ENCODE results near the gene MCMBP.
"Not testable (repeated sequence)": the region's sequence is repeated elsewhere in the genome, so short reads cannot be mapped to it uniquely, and the experiment has no call there.

Gene MCMBP

GRCh38 chr10:119883901-119884611, 11.4 kb upstream of the MCMBP start:
- not testable (repeated sequence) for DNase-seq (ENCODE audit: low read depth in 4 of 4, low spot score in 1 of 4)

DNA sequence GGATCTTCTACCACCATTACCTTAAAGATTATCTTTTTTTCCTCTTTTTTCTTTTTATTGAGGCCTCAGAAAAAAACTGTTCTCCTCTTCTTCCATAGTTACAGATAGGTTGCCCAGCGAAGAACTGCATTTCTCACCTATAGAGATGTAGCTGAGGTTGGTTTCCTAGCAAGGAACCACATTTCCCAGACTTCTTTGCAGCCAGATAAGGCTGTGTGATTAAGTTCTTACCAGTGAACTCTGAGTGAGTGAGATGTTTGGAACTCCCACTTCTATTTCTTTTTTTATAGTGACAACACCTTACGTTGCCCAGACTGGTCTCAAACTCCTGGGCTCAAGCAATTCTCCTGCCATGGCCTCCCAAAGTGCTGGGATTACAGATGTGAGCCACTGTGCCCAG, 5.9 kb upstream of the MCMBP start:
- no peak for DNase-seq (ENCODE audit: low read depth in 4 of 4, low spot score in 1 of 4)

- peak; percentile 56 to 82 (median 78) for DNase-seq (ENCODE audit: low read depth in 4 of 4, low spot score in 1 of 4)
These were observed 428 bp upstream of the MCMBP start for GRCh38 chr10:119872860-119873681.

DNA sequence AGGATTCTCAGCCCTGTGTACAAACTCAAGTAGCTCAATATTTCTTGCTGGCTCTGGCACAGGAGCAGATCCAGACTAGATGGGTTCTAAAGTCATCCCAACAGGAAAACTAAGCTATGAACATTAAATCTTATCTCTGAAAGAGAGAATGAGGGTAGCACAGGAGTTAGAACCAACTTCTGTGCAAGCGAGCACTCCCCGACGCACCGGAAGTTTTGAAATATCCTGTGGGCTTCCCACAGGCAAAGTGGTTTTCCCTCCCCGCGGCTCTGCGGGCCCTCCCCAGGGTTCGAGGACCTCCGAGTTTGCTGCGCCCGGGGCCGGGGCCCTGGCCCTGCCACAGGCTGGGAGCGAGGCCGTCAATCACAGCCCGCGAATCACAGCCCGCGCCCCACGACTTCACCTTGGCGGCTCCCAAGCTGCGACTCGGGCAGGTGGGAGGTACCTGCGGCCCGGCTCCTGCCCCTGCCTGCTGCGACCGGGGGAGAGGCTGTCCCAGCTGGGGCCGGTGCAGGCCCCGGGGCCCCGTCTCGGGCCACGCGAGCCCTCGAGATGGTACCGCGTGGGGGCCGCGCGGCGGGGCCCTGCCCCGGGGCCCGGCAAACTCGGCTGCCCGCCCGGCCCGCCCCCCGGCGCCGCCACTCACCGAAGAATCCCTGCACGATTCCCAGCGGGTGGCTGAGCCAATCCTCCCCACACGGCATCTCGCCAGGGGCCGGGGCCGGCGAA, 598 bp downstream of the MCMBP start:
- peak; percentile 9 to 41 (median 32) for DNase-seq (ENCODE audit: low read depth in 4 of 4, low spot score in 1 of 4)

GRCh38 chr10:119869398-119869797, 3.2 kb downstream of the MCMBP start:
- not testable (repeated sequence) for DNase-seq (ENCODE audit: low read depth in 4 of 4, low spot score in 1 of 4)

DNA sequence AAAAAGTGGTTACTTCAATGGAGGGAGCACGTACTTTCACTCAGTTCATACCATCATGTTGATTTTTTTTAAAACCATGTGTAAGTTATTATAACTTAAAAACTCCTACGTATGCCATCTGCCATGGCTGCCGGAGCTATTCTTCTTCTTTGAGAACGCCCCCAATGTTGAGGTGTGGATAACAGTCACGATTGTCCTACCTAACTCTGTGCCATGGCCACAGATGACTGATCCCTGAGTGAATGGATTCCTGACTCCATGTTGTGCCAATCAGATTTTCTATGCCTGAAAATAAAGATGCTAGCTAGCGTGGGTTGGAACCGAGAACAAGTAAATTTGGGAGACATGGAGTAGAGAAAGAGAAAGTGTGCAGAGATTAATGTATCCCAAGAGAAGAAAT, 5.3 kb downstream of the MCMBP start:
- DNase-seq (ENCODE audit: low read depth in 4 of 4, low spot score in 1 of 4), result no peak

GRCh38 chr10:119865699-119866240, 6.9 kb downstream of the MCMBP start:
- no peak for DNase-seq (ENCODE audit: low read depth in 4 of 4, low spot score in 1 of 4)

DNA sequence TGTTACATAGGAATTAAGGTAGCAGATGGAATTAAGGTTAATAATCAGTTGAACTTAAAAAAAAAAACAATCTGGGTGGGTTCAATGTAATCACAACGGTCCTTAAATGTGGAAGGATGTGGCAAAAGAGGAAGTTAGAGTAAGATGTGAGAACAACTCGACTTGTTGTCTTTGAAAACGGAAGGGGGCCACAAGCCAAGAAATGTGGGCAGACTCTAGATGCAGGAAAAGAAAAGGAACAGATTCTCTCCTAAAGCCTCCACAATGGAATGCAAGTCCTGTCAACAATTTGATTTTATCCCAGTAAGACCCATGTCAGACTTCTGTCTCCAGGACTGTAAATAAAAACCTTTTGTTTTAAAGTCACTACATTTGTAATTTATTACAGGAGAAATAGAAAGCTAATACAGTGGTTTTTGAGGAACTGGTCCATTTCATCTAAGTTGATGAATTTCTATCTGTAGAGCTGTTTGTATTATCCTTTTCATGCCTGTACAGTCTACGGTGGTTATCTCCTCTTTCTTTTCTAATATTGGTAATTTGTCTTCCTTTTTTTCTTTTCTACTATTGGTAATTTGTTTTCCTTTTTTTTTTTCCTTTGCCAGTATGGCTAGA, 8.6 kb downstream of the MCMBP start:
- no peak for DNase-seq (ENCODE audit: low read depth in 4 of 4, low spot score in 1 of 4)

DNA sequence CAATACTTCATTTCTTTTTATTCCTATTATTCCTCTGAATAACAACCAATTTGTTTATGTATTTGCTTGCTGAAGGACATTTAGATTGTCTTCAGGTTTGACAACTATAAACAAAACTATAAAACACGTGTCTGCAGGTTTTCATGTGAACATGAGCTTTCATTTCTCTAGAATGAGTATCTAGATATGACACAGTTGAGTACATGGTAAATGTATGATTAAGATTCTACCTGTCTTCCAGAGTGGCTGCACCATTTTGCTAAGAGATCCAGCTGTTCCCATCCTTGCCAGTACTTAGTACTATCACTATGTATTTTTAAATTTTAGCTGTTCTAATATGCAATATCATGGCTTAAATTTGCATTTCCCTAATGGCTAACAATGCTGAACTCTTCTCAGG, 10.1 kb downstream of the MCMBP start:
- DNase-seq (ENCODE audit: low read depth in 4 of 4, low spot score in 1 of 4), result no peak

DNA sequence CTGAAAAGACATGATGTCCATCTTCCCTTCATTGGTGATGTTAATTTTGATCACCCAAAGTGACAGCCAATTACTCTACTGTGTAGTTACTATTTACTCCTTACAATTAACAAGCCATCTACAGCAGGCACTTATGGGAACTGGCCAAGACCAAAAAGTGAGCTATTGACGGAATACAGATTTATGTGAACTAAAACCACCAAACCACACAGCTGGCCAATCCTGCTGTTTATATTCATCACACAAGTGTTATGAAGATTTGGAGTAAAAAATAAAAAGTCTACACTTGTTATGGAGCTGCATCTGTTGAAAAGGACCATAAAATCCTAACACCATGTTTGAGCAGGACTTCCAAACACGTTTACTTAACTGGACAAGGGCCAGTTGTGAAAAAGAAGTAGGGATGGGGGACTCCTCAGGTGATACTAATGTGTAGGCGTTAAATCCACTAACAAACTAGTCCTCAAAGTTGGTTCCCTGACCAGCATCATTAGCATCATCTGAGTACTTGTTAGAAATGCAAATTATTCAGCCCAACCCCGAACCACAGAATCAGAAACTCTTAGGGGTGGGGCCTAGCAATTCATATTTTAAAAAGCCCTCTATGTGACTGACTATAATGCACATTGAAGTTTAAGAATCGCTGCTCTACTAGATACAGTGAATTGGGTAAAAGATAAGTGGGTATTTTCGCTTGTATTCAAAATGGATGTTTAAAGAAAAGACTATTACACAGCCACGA, 11.6 kb downstream of the MCMBP start:
- DNase-seq (ENCODE audit: low read depth in 4 of 4, low spot score in 1 of 4), result no peak

DNA sequence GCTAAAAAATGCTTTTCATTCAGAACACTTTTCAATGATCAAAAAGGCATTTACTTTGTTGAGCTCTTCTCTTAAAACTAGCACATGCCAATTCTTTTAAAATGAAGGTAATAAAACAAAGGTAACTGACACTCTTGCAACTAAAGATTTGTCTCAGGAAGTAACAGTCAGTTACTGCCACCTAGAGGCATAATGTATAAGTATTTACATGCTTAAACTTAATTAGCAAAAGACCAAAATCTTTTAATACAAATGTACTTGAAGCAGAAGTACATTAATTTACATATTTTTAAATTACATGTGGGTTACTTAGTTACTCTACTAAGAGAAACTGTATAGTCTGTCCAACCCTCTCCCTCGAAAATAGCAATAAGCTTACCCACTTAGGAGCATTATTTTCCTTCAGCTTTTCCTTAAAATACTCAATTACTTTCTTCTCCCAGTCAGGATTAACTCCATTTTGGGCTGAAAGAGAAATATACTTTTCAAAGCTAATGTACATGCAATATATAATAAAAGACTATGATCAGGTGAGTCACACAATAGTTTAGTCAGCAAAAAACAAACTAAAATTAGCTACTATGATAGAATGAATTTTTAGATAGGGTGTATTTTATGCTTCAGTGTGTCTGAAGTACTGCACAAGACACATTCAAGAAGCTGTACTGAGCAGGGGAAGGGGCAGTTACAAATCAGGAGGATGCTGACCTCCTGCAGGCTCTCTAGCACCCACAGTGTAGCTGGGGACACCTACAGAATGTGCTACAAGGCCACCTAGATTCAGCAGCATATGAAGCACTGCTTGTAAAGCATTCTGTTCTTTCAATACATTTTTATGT, 13.0 kb downstream of the MCMBP start:
- DNase-seq (ENCODE audit: low read depth in 4 of 4, low spot score in 1 of 4), result no peak

DNA sequence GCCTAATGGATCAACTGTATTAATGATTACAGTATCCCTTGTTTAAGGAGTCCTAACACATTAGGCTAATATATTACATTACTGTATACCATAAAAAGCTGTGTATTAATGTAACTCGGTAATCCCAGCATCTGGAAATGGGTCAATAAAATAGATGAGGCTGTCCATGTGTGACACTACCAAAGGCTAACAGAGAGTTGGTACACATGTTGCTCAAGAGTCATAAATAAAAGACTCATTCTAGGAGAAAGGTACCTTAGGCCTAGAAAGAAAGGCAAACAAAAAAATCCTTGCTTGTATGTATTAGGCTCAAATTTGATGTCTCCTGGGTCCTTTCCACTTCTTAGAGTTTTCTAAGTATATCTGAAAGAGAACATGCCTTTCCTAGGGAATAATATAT, 14.6 kb downstream of the MCMBP start:
- no peak for DNase-seq (ENCODE audit: low read depth in 4 of 4, low spot score in 1 of 4)

DNA sequence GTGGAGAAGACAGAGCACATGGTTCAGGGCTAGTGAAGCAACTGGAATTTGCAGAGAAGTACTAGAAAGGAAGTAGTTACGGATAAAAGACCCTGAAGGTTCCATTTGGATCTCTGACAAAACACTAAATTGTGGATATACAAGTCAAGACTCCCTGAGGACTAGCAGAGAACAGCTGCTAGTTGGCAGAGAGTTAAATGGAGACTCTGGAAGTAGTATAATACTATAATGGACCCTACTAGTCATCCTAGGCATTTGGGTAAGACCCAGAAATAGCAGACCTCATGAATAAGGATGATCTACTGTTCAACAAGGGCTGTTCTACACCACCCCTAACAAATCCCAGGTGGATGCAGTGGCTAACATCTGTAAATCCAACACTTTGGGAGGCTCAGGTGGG, 19.1 kb downstream of the MCMBP start:
- DNase-seq (ENCODE audit: low read depth in 4 of 4, low spot score in 1 of 4), result no peak

DNA sequence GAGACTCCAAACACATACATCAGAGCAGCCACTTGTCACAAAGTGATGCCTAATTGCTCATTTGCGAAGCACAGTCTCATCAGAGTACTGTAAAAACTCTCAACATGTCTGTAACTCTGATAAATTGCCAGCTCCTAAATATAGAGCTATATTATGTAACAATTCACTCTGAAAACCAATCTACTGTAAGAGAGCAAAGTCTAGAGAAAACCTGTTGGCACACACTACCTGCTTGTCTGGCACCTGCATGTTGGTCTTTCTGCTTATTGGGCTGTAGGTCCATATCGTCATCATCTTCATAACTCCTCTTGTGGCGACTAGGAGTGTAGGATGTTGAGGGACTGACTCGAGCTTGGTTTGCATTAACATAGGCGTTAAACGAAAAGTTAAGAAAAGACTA, 19.8 kb downstream of the MCMBP start:
- DNase-seq (ENCODE audit: low read depth in 4 of 4, low spot score in 1 of 4), result no peak

- DNase-seq (ENCODE audit: low read depth in 4 of 4, low spot score in 1 of 4), result no peak
These were observed 20.4 kb downstream of the MCMBP start for GRCh38 chr10:119852277-119852676.

DNA sequence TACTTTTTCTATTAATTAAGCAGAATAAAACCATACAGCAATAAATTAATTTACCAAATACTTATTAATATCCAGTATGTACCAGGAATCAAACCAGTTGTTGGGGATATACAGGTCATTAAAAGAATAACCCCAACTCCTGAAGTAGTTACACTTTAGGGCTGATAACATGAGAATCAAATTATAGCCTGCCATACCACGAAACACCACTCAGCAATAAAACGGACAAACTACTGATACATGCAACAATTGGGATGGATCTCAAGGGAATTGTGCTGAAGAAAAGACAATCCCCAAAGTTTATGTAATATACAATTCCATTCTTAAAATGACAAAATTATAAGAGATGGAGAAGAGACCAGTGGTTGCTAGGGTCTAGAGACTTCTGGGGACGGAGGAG, 22.7 kb downstream of the MCMBP start:
- no peak for DNase-seq (ENCODE audit: low read depth in 4 of 4, low spot score in 1 of 4)

GRCh38 chr10:119849031-119849789, 23.4 kb downstream of the MCMBP start:
- DNase-seq (ENCODE audit: low read depth in 4 of 4, low spot score in 1 of 4), result no peak

- no peak for DNase-seq (ENCODE audit: low read depth in 4 of 4, low spot score in 1 of 4)
These were observed 27.0 kb downstream of the MCMBP start for GRCh38 chr10:119845656-119846055.

- no peak for DNase-seq (ENCODE audit: low read depth in 4 of 4, low spot score in 1 of 4)
These were observed 38.5 kb downstream of the MCMBP start for GRCh38 chr10:119834188-119834587.
